Ishikawa (cell line): Measurements from ENCODE around the gene APBB2.

Experiments
- CEBPB ChIP-seq: IDR thresholded peaks from 2 replicates; pipeline ENCODE4 v1.6.1; 2012
- EP300 ChIP-seq: IDR thresholded peaks from 2 replicates; pipeline ENCODE4 v1.6.1; 2012; ENCODE audit warnings: borderline replicate concordance
- RAD21 ChIP-seq: IDR thresholded peaks from 2 replicates; pipeline ENCODE4 v1.6.1; 2012; ENCODE audit warnings: low read depth
- REST ChIP-seq: IDR thresholded peaks from 2 replicates; pipeline ENCODE4 v1.6.1; 2012; ENCODE audit warnings: low read depth, mild to moderate bottlenecking
- TCF12 ChIP-seq: IDR thresholded peaks from 2 replicates; pipeline ENCODE4 v1.6.1; 2012; ENCODE audit warnings: low read depth
- USF1 ChIP-seq: IDR thresholded peaks from 2 replicates; pipeline ENCODE4 v1.6.1; 2012
- ZBTB7A ChIP-seq: IDR thresholded peaks from 2 replicates; pipeline ENCODE4 v1.6.1; 2012; ENCODE audit warnings: low read depth

- TF ChIP-seq CEBPB (no peak), REST (no peak), USF1 (no peak), RAD21 (peak; percentile 68), TCF12 (peak; percentile 26; the same call in 1 of the 2 replicates), ZBTB7A (no peak), EP300 (no peak)
Observed at GRCh38 chr4:40897557-40898203, 316.7 kb downstream of the APBB2 start.
